OCI-LY3 (cell line): ENCODE measurements around the gene NFIC.

Experiments used
- H2AFZ ChIP-seq: fragments of 200-600, 300-600 bp; shearing (Covaris generic); 2 replicates; pipeline ENCODE4 v1.6.0; 2014; ENCODE audit warnings: antibody characterized with exemption, low read depth, low read length
- H3K27ac ChIP-seq: fragments of 200-600, 300-600 bp; sonication (generic); 2 replicates; pipeline ENCODE4 v1.5.1; 2014; ENCODE audit warnings: mild to moderate bottlenecking, low read length, moderate library complexity, mixed read lengths
- H3K27me3 ChIP-seq: fragments of 200-600, 300-600 bp; sonication (generic); 2 replicates; pipeline ENCODE4 v1.6.1; 2014; ENCODE audit warnings: low read depth, low read length, mixed read lengths
- H3K36me3 ChIP-seq: fragments of 200-600, 300-600 bp; sonication (generic); replicated peaks from 2 replicates; pipeline ENCODE3; 2014; ENCODE audit warnings: low read depth, low read length, mixed read lengths
- H3K4me1 ChIP-seq: fragments of 300-600, 200-600 bp; sonication (generic); 2 replicates; pipeline ENCODE4 v1.6.1; 2014; ENCODE audit warnings: low read length, mixed read lengths
- H3K4me2 ChIP-seq: fragments of 200-600, 300-600 bp; sonication (generic); 2 replicates; pipeline ENCODE4 v1.6.1; 2014; ENCODE audit warnings: low read length, mixed read lengths
- H3K4me3 ChIP-seq: fragments of 300-600, 200-600 bp; sonication (generic); 2 replicates; pipeline ENCODE4 v1.5.1; 2014; ENCODE audit warnings: antibody characterized with exemption, mild to moderate bottlenecking, low read length, moderate library complexity
- H3K79me2 ChIP-seq: fragments of 300-600, 200-600 bp; shearing (Covaris generic); 2 replicates; pipeline ENCODE4 v1.6.1; 2014; ENCODE audit warnings: mild to moderate bottlenecking, low read length, mixed read lengths
- H3K9ac ChIP-seq: fragments of 300-600, 200-600 bp; shearing (Covaris generic); 2 replicates; pipeline ENCODE4 v1.6.0; 2014; ENCODE audit warnings: mild to moderate bottlenecking, low read length, moderate library complexity
- H3K9me3 ChIP-seq: fragments of 200-600, 300-600 bp; shearing (Covaris generic); 2 replicates; pipeline ENCODE4 v1.6.1; 2014; ENCODE audit warnings: low read length, mixed read lengths; ENCODE audit not compliant: insufficient read depth
- H4K20me1 ChIP-seq: fragments of 200-600, 300-600 bp; sonication (generic); 2 replicates; pipeline ENCODE4 v1.6.1; 2016; ENCODE audit warnings: low read length, mixed read lengths; ENCODE audit not compliant: insufficient read depth
- EZH2phosphoT487 ChIP-seq: fragments of 200-600 bp; shearing (Covaris generic); IDR thresholded peaks from 2 replicates; pipeline ENCODE4 v1.6.1; 2018; ENCODE audit warnings: antibody characterized with exemption, mixed run types, low read depth
- TF ChIP-seq, protein P1 (sequence below): fragments of 200-600, 300-600 bp; sonication (generic); IDR thresholded peaks from 2 replicates; pipeline ENCODE4 v1.5.1; 2014; ENCODE audit warnings: antibody characterized with exemption, low read length, low read depth

Gene NFIC

DNA sequence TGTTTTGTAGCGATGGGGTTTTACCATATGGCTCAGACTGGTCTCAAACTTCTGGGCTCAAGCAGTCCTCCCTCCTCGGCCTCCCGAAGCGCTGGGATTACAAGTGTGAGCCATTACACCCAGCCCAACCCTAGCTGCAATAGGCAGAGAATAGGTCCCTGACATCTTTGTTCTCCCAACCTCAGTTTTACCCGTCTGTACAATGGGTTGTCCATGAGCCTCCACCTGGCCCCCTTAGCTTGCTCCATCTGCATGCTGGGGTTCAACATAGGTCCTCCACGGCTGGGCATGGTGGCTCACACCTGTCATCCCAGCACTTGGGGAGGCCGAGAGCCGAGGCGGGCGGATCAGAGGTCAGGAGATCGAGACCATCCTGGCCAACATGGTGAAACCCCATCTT lies 14.4 kb downstream of the NFIC start:
- H3K79me2 ChIP-seq, result peaks cover 88% of the 10 kb centered on the region
- H3K9ac ChIP-seq, result no peak overlapping the region
- H3K9me3 ChIP-seq, result no peaks in the 10 kb centered on the region
- H3K27me3 ChIP-seq, result no peaks in the 10 kb centered on the region
- no peak overlapping the region for H2AFZ ChIP-seq
- H4K20me1 ChIP-seq, result peaks cover 53% of the 10 kb centered on the region
- no peak overlapping the region for H3K4me2 ChIP-seq
- no peak overlapping the region for H3K4me3 ChIP-seq
- no peaks in the 10 kb centered on the region for H3K4me1 ChIP-seq
- TF ChIP-seq EZH2phosphoT487, result no peak
- TF ChIP-seq, protein P1, sequence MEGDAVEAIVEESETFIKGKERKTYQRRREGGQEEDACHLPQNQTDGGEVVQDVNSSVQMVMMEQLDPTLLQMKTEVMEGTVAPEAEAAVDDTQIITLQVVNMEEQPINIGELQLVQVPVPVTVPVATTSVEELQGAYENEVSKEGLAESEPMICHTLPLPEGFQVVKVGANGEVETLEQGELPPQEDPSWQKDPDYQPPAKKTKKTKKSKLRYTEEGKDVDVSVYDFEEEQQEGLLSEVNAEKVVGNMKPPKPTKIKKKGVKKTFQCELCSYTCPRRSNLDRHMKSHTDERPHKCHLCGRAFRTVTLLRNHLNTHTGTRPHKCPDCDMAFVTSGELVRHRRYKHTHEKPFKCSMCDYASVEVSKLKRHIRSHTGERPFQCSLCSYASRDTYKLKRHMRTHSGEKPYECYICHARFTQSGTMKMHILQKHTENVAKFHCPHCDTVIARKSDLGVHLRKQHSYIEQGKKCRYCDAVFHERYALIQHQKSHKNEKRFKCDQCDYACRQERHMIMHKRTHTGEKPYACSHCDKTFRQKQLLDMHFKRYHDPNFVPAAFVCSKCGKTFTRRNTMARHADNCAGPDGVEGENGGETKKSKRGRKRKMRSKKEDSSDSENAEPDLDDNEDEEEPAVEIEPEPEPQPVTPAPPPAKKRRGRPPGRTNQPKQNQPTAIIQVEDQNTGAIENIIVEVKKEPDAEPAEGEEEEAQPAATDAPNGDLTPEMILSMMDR, result no peak
- no peak overlapping the region for H3K27ac ChIP-seq
- peaks cover 21% of the 10 kb centered on the region for H3K36me3 ChIP-seq

DNA sequence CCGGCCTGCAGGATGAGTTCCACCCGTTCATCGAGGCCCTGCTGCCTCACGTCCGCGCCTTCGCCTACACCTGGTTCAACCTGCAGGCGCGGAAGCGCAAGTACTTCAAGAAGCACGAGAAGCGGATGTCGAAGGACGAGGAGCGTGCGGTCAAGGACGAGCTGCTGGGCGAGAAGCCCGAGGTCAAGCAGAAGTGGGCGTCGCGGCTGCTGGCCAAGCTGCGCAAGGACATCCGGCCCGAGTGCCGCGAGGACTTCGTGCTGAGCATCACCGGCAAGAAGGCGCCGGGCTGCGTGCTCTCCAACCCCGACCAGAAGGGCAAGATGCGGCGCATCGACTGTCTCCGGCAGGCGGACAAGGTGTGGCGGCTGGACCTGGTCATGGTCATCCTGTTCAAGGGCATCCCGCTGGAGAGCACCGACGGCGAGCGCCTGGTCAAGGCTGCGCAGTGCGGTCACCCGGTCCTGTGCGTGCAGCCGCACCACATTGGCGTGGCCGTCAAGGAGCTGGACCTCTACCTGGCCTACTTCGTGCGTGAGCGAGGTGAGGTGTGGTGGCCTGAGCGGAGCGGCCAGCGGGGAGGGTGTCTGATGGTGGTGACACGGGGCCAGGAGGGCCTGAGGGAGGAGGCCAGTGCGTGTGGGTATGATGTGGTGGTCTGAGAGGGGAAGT lies 15.5 kb downstream of the NFIC start:
- peaks cover 93% of the 10 kb centered on the region for H3K79me2 ChIP-seq
- H3K9ac ChIP-seq, result no peak overlapping the region
- peaks cover 21% of the 10 kb centered on the region for H3K36me3 ChIP-seq
- H3K27ac ChIP-seq, result no peak overlapping the region
- peaks cover 60% of the 10 kb centered on the region for H4K20me1 ChIP-seq
- no peak overlapping the region for H2AFZ ChIP-seq
- TF ChIP-seq EZH2phosphoT487, result no peak
- TF ChIP-seq, protein P1, result no peak
- H3K4me1 ChIP-seq, result no peaks in the 10 kb centered on the region
- no peak overlapping the region for H3K4me3 ChIP-seq
- H3K4me2 ChIP-seq, result no peak overlapping the region
- no peaks in the 10 kb centered on the region for H3K27me3 ChIP-seq
- H3K9me3 ChIP-seq, result no peaks in the 10 kb centered on the region

DNA sequence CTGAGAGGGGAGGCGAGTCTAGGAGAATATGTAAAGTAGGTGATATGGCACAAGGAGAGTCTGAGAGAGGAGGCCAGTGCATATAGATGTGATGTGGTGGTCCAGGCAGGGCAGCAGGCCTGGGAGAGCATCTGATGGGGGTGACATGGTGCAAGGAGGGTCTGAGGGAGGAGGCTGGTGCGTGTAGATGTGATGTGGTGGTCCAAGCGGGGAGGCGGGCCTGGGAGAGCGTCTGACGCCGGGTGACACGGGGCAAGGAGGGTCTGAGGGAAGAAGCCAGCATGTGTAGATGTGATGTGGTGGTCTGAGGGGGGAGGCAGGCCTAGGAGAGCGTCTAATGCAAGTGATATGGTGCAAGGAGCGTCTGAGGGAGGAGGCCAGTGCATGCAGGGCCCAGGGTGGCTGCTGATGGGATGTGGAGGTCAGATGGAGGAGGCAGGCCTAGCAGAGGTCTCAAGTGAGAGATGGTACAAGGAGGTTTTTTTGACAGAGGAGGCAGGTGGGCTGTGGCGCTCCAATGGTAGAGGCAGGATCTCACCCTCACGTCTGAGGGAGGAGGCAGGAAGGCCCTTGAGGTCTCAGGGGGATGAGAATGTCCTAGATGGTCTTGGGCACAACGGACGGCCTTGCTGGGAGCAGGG lies 16.2 kb downstream of the NFIC start:
- no peak overlapping the region for H2AFZ ChIP-seq
- H3K4me3 ChIP-seq, result no peak overlapping the region
- H3K9ac ChIP-seq, result no peak overlapping the region
- no peak overlapping the region for H3K4me2 ChIP-seq
- no peak overlapping the region for H3K27ac ChIP-seq
- peaks cover 22% of the 10 kb centered on the region for H3K36me3 ChIP-seq
- TF ChIP-seq, protein P1, result no peak
- no peak for TF ChIP-seq EZH2phosphoT487
- no peaks in the 10 kb centered on the region for H3K27me3 ChIP-seq
- H3K79me2 ChIP-seq, result peaks cover 96% of the 10 kb centered on the region
- H4K20me1 ChIP-seq, result peaks cover 66% of the 10 kb centered on the region
- H3K4me1 ChIP-seq, result no peaks in the 10 kb centered on the region
- no peaks in the 10 kb centered on the region for H3K9me3 ChIP-seq

DNA sequence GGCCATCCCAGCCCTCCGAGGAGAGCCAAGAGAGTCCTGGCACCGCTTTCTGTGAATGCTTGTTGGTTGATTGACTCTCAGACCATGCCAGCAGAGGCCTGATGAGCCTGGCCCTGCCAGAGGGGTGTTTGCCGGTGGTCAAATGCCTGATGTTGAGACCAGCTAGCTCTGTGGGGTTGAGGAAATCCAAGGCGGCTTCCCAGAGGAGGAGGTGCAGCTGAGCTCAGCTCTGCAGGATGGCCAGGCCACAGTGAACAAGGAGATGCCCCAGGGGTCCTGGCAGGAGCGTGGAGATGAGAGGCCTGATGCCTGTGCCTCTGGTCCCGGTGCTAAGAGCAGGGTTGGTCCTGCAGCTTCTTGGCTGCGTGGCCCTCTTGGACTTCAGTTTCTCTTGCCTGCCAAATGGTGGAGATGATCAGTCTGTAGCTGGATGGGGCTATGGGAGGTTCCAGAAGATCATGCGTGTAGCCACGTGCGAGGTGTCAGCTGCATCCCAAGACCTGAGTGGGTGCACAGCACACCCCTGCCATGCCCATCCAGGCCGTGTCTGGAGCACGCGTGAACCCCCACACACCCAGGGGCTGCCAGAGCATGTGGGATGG lies 16.8 kb downstream of the NFIC start:
- H3K4me1 ChIP-seq, result no peaks in the 10 kb centered on the region
- H3K4me2 ChIP-seq, result no peak overlapping the region
- H3K9me3 ChIP-seq, result no peaks in the 10 kb centered on the region
- no peak overlapping the region for H3K27ac ChIP-seq
- H3K79me2 ChIP-seq, result peaks cover 96% of the 10 kb centered on the region
- H4K20me1 ChIP-seq, result peaks cover 71% of the 10 kb centered on the region
- TF ChIP-seq EZH2phosphoT487, result no peak
- TF ChIP-seq, protein P1, result no peak
- H3K27me3 ChIP-seq, result no peaks in the 10 kb centered on the region
- no peak overlapping the region for H3K9ac ChIP-seq
- H3K4me3 ChIP-seq, result no peak overlapping the region
- peaks cover 27% of the 10 kb centered on the region for H3K36me3 ChIP-seq
- no peak overlapping the region for H2AFZ ChIP-seq
